Tibial nerve (tissue), 3 donors: ENCODE data around the gene RIC1.

Experiments used
- POLR2A ChIP-seq, 2 donors: fragments of 450-650 bp; IDR thresholded peaks; one replicate each; pipeline ENCODE4 v1.6.1; 2017; ENCODE audit warnings: antibody characterized with exemption in 2 of 2, mild to moderate bottlenecking in 2 of 2, moderate library complexity in 2 of 2
- TF ChIP-seq, protein P1 (sequence below), 5 experiments: fragments of 200-600 bp in 3 of 5; fragments of 450-650 bp in 2 of 5; sonication (generic) in 3 of 5; IDR thresholded peaks; one replicate each; pipeline ENCODE4 v1.5.1; 2016 to 2019; ENCODE audit warnings: antibody characterized with exemption in 5 of 5, mild to moderate bottlenecking in 3 of 5, moderate library complexity in 2 of 5

GRCh38 chr9:5688109-5688508 lies 59.2 kb downstream of the RIC1 start:
- TF ChIP-seq, protein P1, sequence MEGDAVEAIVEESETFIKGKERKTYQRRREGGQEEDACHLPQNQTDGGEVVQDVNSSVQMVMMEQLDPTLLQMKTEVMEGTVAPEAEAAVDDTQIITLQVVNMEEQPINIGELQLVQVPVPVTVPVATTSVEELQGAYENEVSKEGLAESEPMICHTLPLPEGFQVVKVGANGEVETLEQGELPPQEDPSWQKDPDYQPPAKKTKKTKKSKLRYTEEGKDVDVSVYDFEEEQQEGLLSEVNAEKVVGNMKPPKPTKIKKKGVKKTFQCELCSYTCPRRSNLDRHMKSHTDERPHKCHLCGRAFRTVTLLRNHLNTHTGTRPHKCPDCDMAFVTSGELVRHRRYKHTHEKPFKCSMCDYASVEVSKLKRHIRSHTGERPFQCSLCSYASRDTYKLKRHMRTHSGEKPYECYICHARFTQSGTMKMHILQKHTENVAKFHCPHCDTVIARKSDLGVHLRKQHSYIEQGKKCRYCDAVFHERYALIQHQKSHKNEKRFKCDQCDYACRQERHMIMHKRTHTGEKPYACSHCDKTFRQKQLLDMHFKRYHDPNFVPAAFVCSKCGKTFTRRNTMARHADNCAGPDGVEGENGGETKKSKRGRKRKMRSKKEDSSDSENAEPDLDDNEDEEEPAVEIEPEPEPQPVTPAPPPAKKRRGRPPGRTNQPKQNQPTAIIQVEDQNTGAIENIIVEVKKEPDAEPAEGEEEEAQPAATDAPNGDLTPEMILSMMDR (IDR thresholded peaks at IDR 0.05): no peak
- TF ChIP-seq POLR2A (IDR thresholded peaks at IDR 0.05): no peak
